Activated T-helper 1 cell treated with anti-CD3 and anti-CD28 coated beads, Interleukin-12 subunit alpha, Interleukin-12 subunit beta, Interleukin-2, Interleukin-4 antibody, amounts not matched to agents 30 ng/mL and 10 ng/mL and 1 ng/mL, durations not matched to agents 14 hours and 24 hours and 36 hours (primary cell): ENCODE results near the gene TEX264. TPM values are rescaled to one million over a fixed set of nuclear protein-coding genes. Genes with fewer than 3 reads are reported as not detected.
A peak's percentile ranks its signal among the peaks of the same experiment; 100 is the strongest.

ENCODE experiments used
- DNase-seq: peaks from one replicate; pipeline ENCODE4 v3.0.0; 2021; ENCODE audit warnings: low spot score
- H3K27ac Mint-ChIP-seq: one replicate; pipeline ENCODE4 v1.8.0; 2021; ENCODE audit warnings: mild to moderate bottlenecking, mixed read lengths
- H3K27me3 Mint-ChIP-seq: one replicate; pipeline ENCODE4 v1.8.0; 2022; ENCODE audit warnings: mild to moderate bottlenecking, moderate library complexity, mixed read lengths; ENCODE audit not compliant: insufficient read depth
- H3K36me3 Mint-ChIP-seq: one replicate; pipeline ENCODE4 v1.8.0; 2021; ENCODE audit warnings: low read depth, mixed read lengths
- H3K4me1 Mint-ChIP-seq: one replicate; pipeline ENCODE4 v1.8.0; 2021; ENCODE audit warnings: low read depth, mixed read lengths
- H3K4me3 Mint-ChIP-seq: one replicate; pipeline ENCODE4 v1.8.0; 2021; ENCODE audit warnings: mild to moderate bottlenecking, moderate library complexity, mixed read lengths
- H3K9me3 Mint-ChIP-seq: one replicate; pipeline ENCODE4 v1.8.0; 2021; ENCODE audit warnings: mixed read lengths
- intact Hi-C: fragments of 100-400 bp; cut with micrococcal nuclease; formaldehyde crosslinking; loops from one replicate; pipeline ENCODE4 v1.15.1; 2024
- total RNA-seq: library from RNA; stranded (reverse); gene quantifications from 2 replicates; pipeline ENCODE4 v1.2.3, GENCODE V29; 2022

Gene TEX264
- total RNA-seq, 1 donor from 2014 or later: 50.3 TPM

- intact Hi-C loops: no loop called here
- no peaks in the 10 kb centered on the region for H3K27me3 Mint-ChIP-seq
- H3K4me3 Mint-ChIP-seq: no peak overlapping the region
- H3K9me3 Mint-ChIP-seq: no peaks in the 10 kb centered on the region
- H3K27ac Mint-ChIP-seq: peak overlapping the region; percentile 13
- DNase-seq: no peak
- peaks cover 32% of the 10 kb centered on the region for H3K36me3 Mint-ChIP-seq
- peaks cover 94% of the 10 kb centered on the region for H3K4me1 Mint-ChIP-seq
Observed at GRCh38 chr3:51678641-51679040, 7.6 kb downstream of the TEX264 start.

GRCh38 chr3:51679318-51679717, 8.3 kb downstream of the TEX264 start:
- Mint-ChIP-seq H3K4me3 (no peak overlapping the region), H3K4me1 (peaks cover 94% of the 10 kb centered on the region), H3K36me3 (peaks cover 33% of the 10 kb centered on the region), H3K27me3 (no peaks in the 10 kb centered on the region), H3K9me3 (no peaks in the 10 kb centered on the region), H3K27ac (peak overlapping the region; percentile 73)
- no peak for DNase-seq
- intact Hi-C loops: no loop called here

GRCh38 chr3:51679777-51680176, 8.7 kb downstream of the TEX264 start:
- Mint-ChIP-seq H3K9me3 (no peaks in the 10 kb centered on the region), H3K4me1 (peaks cover 94% of the 10 kb centered on the region), H3K27me3 (no peaks in the 10 kb centered on the region), H3K27ac (peak overlapping the region; percentile 73), H3K4me3 (no peak overlapping the region), H3K36me3 (peaks cover 34% of the 10 kb centered on the region)
- intact Hi-C loops: loop anchor here (10.0 kb wide), 1 partner anchor 1325 kb away; the partner anchor contains the start of genes CYB561D2, NPRL2 and TMEM115
- DNase-seq: no peak

- H3K4me1 Mint-ChIP-seq: peaks cover 94% of the 10 kb centered on the region
- intact Hi-C loops: loop anchor here (10.0 kb wide), 1 partner anchor 1325 kb away; the partner anchor contains the start of genes CYB561D2, NPRL2 and TMEM115
- peaks cover 36% of the 10 kb centered on the region for H3K36me3 Mint-ChIP-seq
- no peak for DNase-seq
- H3K9me3 Mint-ChIP-seq: no peaks in the 10 kb centered on the region
- no peak overlapping the region for H3K27ac Mint-ChIP-seq
- no peak overlapping the region for H3K4me3 Mint-ChIP-seq
- H3K27me3 Mint-ChIP-seq: no peaks in the 10 kb centered on the region
Observed at GRCh38 chr3:51680196-51680595, 9.1 kb downstream of the TEX264 start.

GRCh38 chr3:51680663-51681230, 9.7 kb downstream of the TEX264 start:
- peak overlapping the region; percentile 71 for H3K4me3 Mint-ChIP-seq
- intact Hi-C loops: loop anchor here (10.0 kb wide), 1 partner anchor 1326 kb away; the partner anchor contains the start of genes CYB561D2, NPRL2 and TMEM115
- peak overlapping the region; percentile 86 for H3K27ac Mint-ChIP-seq
- peaks cover 36% of the 10 kb centered on the region for H3K36me3 Mint-ChIP-seq
- no peak for DNase-seq
- peaks cover 94% of the 10 kb centered on the region for H3K4me1 Mint-ChIP-seq
- H3K9me3 Mint-ChIP-seq: no peaks in the 10 kb centered on the region
- no peaks in the 10 kb centered on the region for H3K27me3 Mint-ChIP-seq

GRCh38 chr3:51681453-51681852, 10.4 kb downstream of the TEX264 start:
- Mint-ChIP-seq H3K36me3 (peaks cover 35% of the 10 kb centered on the region), H3K27ac (peak overlapping the region; percentile 86), H3K27me3 (no peaks in the 10 kb centered on the region), H3K4me1 (peaks cover 94% of the 10 kb centered on the region), H3K4me3 (peak overlapping the region; percentile 71), H3K9me3 (no peaks in the 10 kb centered on the region)
- intact Hi-C loops: loop anchor here (10.0 kb wide), 1 partner anchor 1327 kb away; the partner anchor contains the start of genes CYB561D2, NPRL2 and TMEM115
- peak; percentile 54 for DNase-seq

GRCh38 chr3:51682079-51682478, 11.0 kb downstream of the TEX264 start:
- intact Hi-C loops: loop anchor here (1.0 to 10.0 kb wide), 6 partner anchors 11 to 1327 kb away; partner anchors contain the start of genes CYB561D2, NPRL2, TEX264 and TMEM115
- peak overlapping the region; percentile 86 for H3K27ac Mint-ChIP-seq
- H3K4me1 Mint-ChIP-seq: peaks cover 94% of the 10 kb centered on the region
- no peaks in the 10 kb centered on the region for H3K27me3 Mint-ChIP-seq
- peak; percentile 77 for DNase-seq
- H3K9me3 Mint-ChIP-seq: no peaks in the 10 kb centered on the region
- peak overlapping the region; percentile 71 for H3K4me3 Mint-ChIP-seq
- peaks cover 38% of the 10 kb centered on the region for H3K36me3 Mint-ChIP-seq

GRCh38 chr3:51682526-51682925, 11.5 kb downstream of the TEX264 start:
- peaks cover 97% of the 10 kb centered on the region for H3K4me1 Mint-ChIP-seq
- H3K27me3 Mint-ChIP-seq: no peaks in the 10 kb centered on the region
- H3K27ac Mint-ChIP-seq: peak overlapping the region; percentile 50
- DNase-seq: no peak
- no peak overlapping the region for H3K4me3 Mint-ChIP-seq
- intact Hi-C loops: loop anchor here (1.0 to 10.0 kb wide), 6 partner anchors 11 to 1328 kb away; partner anchors contain the start of genes CYB561D2, NPRL2, TEX264 and TMEM115
- H3K36me3 Mint-ChIP-seq: peaks cover 40% of the 10 kb centered on the region
- no peaks in the 10 kb centered on the region for H3K9me3 Mint-ChIP-seq

- Mint-ChIP-seq H3K4me3 (no peak overlapping the region), H3K27ac (no peak overlapping the region), H3K4me1 (peaks cover 97% of the 10 kb centered on the region), H3K9me3 (no peaks in the 10 kb centered on the region), H3K27me3 (no peaks in the 10 kb centered on the region), H3K36me3 (peaks cover 38% of the 10 kb centered on the region)
- no peak for DNase-seq
- intact Hi-C loops: loop anchor here (10.0 kb wide), 1 partner anchor 1329 kb away; the partner anchor contains the start of genes CYB561D2, NPRL2 and TMEM115
Observed at GRCh38 chr3:51683566-51683965, 12.5 kb downstream of the TEX264 start.

GRCh38 chr3:51684971-51685751, 14.1 kb downstream of the TEX264 start:
- H3K36me3 Mint-ChIP-seq: peaks cover 36% of the 10 kb centered on the region
- no peaks in the 10 kb centered on the region for H3K27me3 Mint-ChIP-seq
- H3K4me1 Mint-ChIP-seq: peaks cover 86% of the 10 kb centered on the region
- intact Hi-C loops: loop anchor here (5.0 to 10.0 kb wide), 2 partner anchors 47 to 1330 kb away; partner anchors contain the start of genes CYB561D2, NPRL2 and TMEM115
- no peaks in the 10 kb centered on the region for H3K9me3 Mint-ChIP-seq
- no peak for DNase-seq
- H3K27ac Mint-ChIP-seq: peak overlapping the region; percentile 87
- peak overlapping the region; percentile 76 for H3K4me3 Mint-ChIP-seq

GRCh38 chr3:51686056-51686455, 15.0 kb downstream of the TEX264 start:
- peak overlapping the region; percentile 76 for H3K4me3 Mint-ChIP-seq
- H3K9me3 Mint-ChIP-seq: no peaks in the 10 kb centered on the region
- peak overlapping the region; percentile 87 for H3K27ac Mint-ChIP-seq
- DNase-seq: no peak
- intact Hi-C loops: loop anchor here (1.0 to 10.0 kb wide), 3 partner anchors 46 to 1331 kb away; partner anchors contain the start of genes CYB561D2, NPRL2 and TMEM115
- no peaks in the 10 kb centered on the region for H3K27me3 Mint-ChIP-seq
- H3K4me1 Mint-ChIP-seq: peaks cover 83% of the 10 kb centered on the region
- peaks cover 40% of the 10 kb centered on the region for H3K36me3 Mint-ChIP-seq

GRCh38 chr3:51686512-51687215, 15.6 kb downstream of the TEX264 start:
- H3K36me3 Mint-ChIP-seq: peaks cover 40% of the 10 kb centered on the region
- H3K27me3 Mint-ChIP-seq: no peaks in the 10 kb centered on the region
- no peaks in the 10 kb centered on the region for H3K9me3 Mint-ChIP-seq
- peak overlapping the region; percentile 87 for H3K27ac Mint-ChIP-seq
- peak; percentile 75 for DNase-seq
- peak overlapping the region; percentile 76 for H3K4me3 Mint-ChIP-seq
- intact Hi-C loops: loop anchor here (1.0 to 10.0 kb wide), 3 partner anchors 46 to 1332 kb away; partner anchors contain the start of genes CYB561D2, NPRL2 and TMEM115
- H3K4me1 Mint-ChIP-seq: peaks cover 76% of the 10 kb centered on the region
